A673 (cell line): ENCODE data around the gene RASA2. TPM values are rescaled to one million over a fixed set of nuclear protein-coding genes. Genes with fewer than 3 reads are reported as not detected.

Source experiments
- BruUV-seq: library from RNA; stranded (reverse); fragments of 400-500 nt; replicated peaks from 2 replicates; lab custom pipeline; 2021; lab: Mats Ljungman, UMichigan
- CTCF ChIA-PET: fragments of 300-600 bp; sonication (Branson Sonifier 250); formaldehyde crosslinking; loops from one replicate; lab custom pipeline; 2022; ENCODE audit warnings: antibody characterized with exemption; lab: Charles Lee
- POLR2A ChIA-PET: fragments of 300-600 bp; sonication (Branson Sonifier 250); formaldehyde crosslinking; loops from one replicate; lab custom pipeline; 2022; ENCODE audit warnings: antibody characterized with exemption; ENCODE audit not compliant: low non-redundant PET; lab: Charles Lee
- DNase-seq: peaks from one replicate; pipeline ENCODE4 v3.0.0-alpha.2; 2015; ENCODE audit warnings: low spot score
- H3K27ac ChIP-seq: fragments of 200-600 bp; sonication (generic); 2 replicates; pipeline ENCODE4 v1.5.1; 2016; ENCODE audit warnings: mixed run types, low read depth, mild to moderate bottlenecking, mixed read lengths, antibody characterized with exemption, low read length; ENCODE audit not compliant: poor library complexity, severe bottlenecking
- H3K27me3 ChIP-seq: fragments of 200-600 bp; sonication (generic); replicated peaks from 2 replicates; pipeline ENCODE4 v1.6.1; 2017; ENCODE audit warnings: mixed run types, low read depth, mild to moderate bottlenecking, mixed read lengths, antibody characterized with exemption, low read length; ENCODE audit not compliant: insufficient read depth, poor library complexity
- H3K36me3 ChIP-seq: fragments of 200-600 bp; sonication (generic); 2 replicates; pipeline ENCODE4 v1.6.1; 2016; ENCODE audit warnings: mixed run types, mild to moderate bottlenecking, mixed read lengths, antibody characterized with exemption, low read length; ENCODE audit not compliant: insufficient read depth, poor library complexity, severe bottlenecking
- H3K4me1 ChIP-seq: fragments of 200-600 bp; sonication (generic); 2 replicates; pipeline ENCODE4 v1.6.1; 2017; ENCODE audit warnings: mixed run types, mild to moderate bottlenecking, mixed read lengths, antibody characterized with exemption, low read length; ENCODE audit not compliant: insufficient read depth, poor library complexity, severe bottlenecking
- H3K4me3 ChIP-seq: fragments of 200-600 bp; sonication (generic); 2 replicates; pipeline ENCODE4 v1.5.1; 2016; ENCODE audit warnings: low read depth, mixed run types, mild to moderate bottlenecking, mixed read lengths, low read length; ENCODE audit not compliant: poor library complexity, severe bottlenecking
- H3K9me3 ChIP-seq: fragments of 200-600 bp; sonication (generic); 2 replicates; pipeline ENCODE4 v1.6.1; 2016; ENCODE audit warnings: mixed run types, low read depth, mild to moderate bottlenecking, mixed read lengths, antibody characterized with exemption, low read length; ENCODE audit not compliant: poor library complexity, severe bottlenecking
- CTCF ChIP-seq: fragments of 300-800, 200-600 bp; sonication (generic); conservative IDR thresholded peaks from 2 replicates; pipeline ENCODE4 v1.5.1; 2017; ENCODE audit warnings: low read depth, mild to moderate bottlenecking, antibody characterized with exemption, low read length, moderate library complexity, mixed read lengths
- EZH2 ChIP-seq: fragments of 200-600 bp; sonication (generic); IDR thresholded peaks from 2 replicates; pipeline ENCODE4 v1.6.1; 2017; ENCODE audit warnings: borderline replicate concordance, low read depth, mild to moderate bottlenecking, mixed read lengths, antibody characterized with exemption, low read length; ENCODE audit not compliant: poor library complexity, severe bottlenecking
- intact Hi-C: fragments of 100-400 bp; cut with micrococcal nuclease; formaldehyde crosslinking; loops from one replicate; pipeline ENCODE4 v1.10.0; 2022; ENCODE audit not compliant: unreplicated experiment
- total RNA-seq: library from RNA; stranded (reverse); gene quantifications from 2 replicates; pipeline ENCODE4 v1.2.3, GENCODE V29; 2021

RASA2 gene
- total RNA-seq, 1 experiment from 2014 or later: 17.1 TPM

- peaks cover under 1% of the 10 kb centered on the region for H3K36me3 ChIP-seq
- ChIA-PET CTCF (no interaction called here), POLR2A (no interaction called here)
- H3K27me3 ChIP-seq: no peaks in the 10 kb centered on the region
- DNase-seq: no peak
- H3K9me3 ChIP-seq: no peaks in the 10 kb centered on the region
- no peak for TF ChIP-seq CTCF
- no peak for TF ChIP-seq EZH2
- H3K27ac ChIP-seq: no peak overlapping the region
- peaks cover 26% of the 10 kb centered on the region for H3K4me1 ChIP-seq
- H3K4me3 ChIP-seq: no peak overlapping the region
- no TSS peak for BruUV-seq
- intact Hi-C loops: no loop called here
Measured at GRCh38 chr3:141523615-141524375, 37.0 kb downstream of the RASA2 start.

DNA sequence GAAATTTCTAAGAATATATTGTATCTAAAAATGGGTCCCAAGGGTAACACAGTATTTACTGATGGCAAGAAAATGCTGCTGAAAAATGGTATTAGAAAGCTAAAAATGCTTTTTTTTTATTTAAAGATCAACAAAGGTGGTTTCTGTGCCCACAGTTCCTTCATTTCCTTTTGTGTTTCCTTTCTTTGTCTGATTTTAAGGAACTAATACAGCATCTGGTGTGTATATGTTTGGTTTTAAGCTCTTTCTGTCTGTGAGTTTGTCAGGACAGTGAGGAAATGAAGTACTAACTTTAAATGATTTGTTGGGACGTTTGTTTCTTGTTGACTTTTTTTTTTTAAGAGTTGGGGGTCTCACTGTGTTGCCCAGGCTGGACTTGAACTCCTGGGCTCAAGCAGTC lies 38.2 kb downstream of the RASA2 start:
- H3K27me3 ChIP-seq: no peaks in the 10 kb centered on the region
- H3K27ac ChIP-seq: no peak overlapping the region
- ChIA-PET POLR2A (no interaction called here), CTCF (no interaction called here)
- intact Hi-C loops: no loop called here
- BruUV-seq: no TSS peak
- DNase-seq: no peak
- no peak overlapping the region for H3K4me3 ChIP-seq
- H3K4me1 ChIP-seq: peaks cover 38% of the 10 kb centered on the region
- no peaks in the 10 kb centered on the region for H3K36me3 ChIP-seq
- H3K9me3 ChIP-seq: no peaks in the 10 kb centered on the region
- TF ChIP-seq EZH2: no peak
- no peak for TF ChIP-seq CTCF

DNA sequence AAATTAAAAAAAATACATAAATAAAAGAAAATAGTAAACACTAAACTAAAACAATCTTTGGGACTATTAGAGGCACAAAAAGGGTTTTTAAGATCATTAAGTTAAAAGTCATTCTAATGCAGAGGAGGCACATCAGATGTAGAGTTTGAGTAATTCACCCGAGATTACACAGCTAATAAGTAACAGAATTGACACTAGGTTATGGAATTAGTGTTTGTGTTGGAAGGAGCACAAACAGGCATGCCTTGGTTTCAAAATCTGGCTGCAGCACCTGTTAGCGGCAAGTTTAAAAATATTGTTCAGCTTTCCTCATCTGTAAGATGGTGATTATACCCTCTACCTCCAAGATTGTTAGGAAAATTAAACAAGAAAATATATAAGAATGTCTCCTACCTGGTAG lies 39.0 kb downstream of the RASA2 start:
- Histone ChIP-seq H3K4me3 (no peak overlapping the region), H3K4me1 (peaks cover 43% of the 10 kb centered on the region), H3K9me3 (no peaks in the 10 kb centered on the region), H3K27me3 (no peaks in the 10 kb centered on the region), H3K36me3 (no peaks in the 10 kb centered on the region), H3K27ac (no peak overlapping the region)
- TF ChIP-seq EZH2 (no peak), CTCF (no peak)
- BruUV-seq: no TSS peak
- no peak for DNase-seq
- POLR2A ChIA-PET: no interaction called here
- CTCF ChIA-PET: no interaction called here
- intact Hi-C loops: no loop called here
